HG03469 (cell line): ENCODE results near the gene CRTAC1.

Experiments
- ATAC-seq: cut with Tn5 transposase; IDR thresholded peaks from one replicate; pipeline ENCODE4 v1.9.1; 2021; ENCODE audit warnings: mild to moderate bottlenecking, moderate library complexity, moderate number of reproducible peaks; ENCODE audit not compliant: unreplicated experiment

Gene CRTAC1

GRCh38 chr10:97876402-97876801 is 154.0 kb downstream of the CRTAC1 start:
- no peak for ATAC-seq

- ATAC-seq = no peak
Observed at GRCh38 chr10:97875391-97875790, 155.0 kb downstream of the CRTAC1 start.

- no peak for ATAC-seq
Observed at GRCh38 chr10:97874332-97874731, 156.1 kb downstream of the CRTAC1 start.

- ATAC-seq = no peak
Observed at GRCh38 chr10:97873569-97873968, 156.9 kb downstream of the CRTAC1 start.

- no peak for ATAC-seq
Observed at GRCh38 chr10:97870990-97871389, 159.4 kb downstream of the CRTAC1 start.

- peak; percentile 95 for ATAC-seq
Observed at GRCh38 chr10:97869091-97870042, 161.1 kb downstream of the CRTAC1 start.

GRCh38 chr10:97868134-97868685 is 162.2 kb downstream of the CRTAC1 start:
- no peak for ATAC-seq

GRCh38 chr10:97867220-97867800 is 163.1 kb downstream of the CRTAC1 start:
- no peak for ATAC-seq

- no peak for ATAC-seq
Observed at GRCh38 chr10:97866524-97867219, 163.7 kb downstream of the CRTAC1 start.

- no peak for ATAC-seq
Observed at GRCh38 chr10:97865488-97865887, 164.9 kb downstream of the CRTAC1 start.

- ATAC-seq = no peak
Observed at GRCh38 chr10:97863808-97864207, 166.6 kb downstream of the CRTAC1 start.

- no peak for ATAC-seq
Observed at GRCh38 chr10:97861924-97862323, 168.5 kb downstream of the CRTAC1 start.

GRCh38 chr10:97861097-97861750 is 169.2 kb downstream of the CRTAC1 start:
- no peak for ATAC-seq

GRCh38 chr10:97858001-97858439 is 172.4 kb downstream of the CRTAC1 start:
- ATAC-seq = no peak

GRCh38 chr10:97854743-97855142 is 175.7 kb downstream of the CRTAC1 start:
- ATAC-seq = no peak

- ATAC-seq = no peak
Observed at GRCh38 chr10:97852840-97853405, 177.5 kb downstream of the CRTAC1 start.

- ATAC-seq = no peak
Observed at GRCh38 chr10:97852277-97852676, 178.1 kb downstream of the CRTAC1 start.

- ATAC-seq = no peak
Observed at GRCh38 chr10:97851341-97852001, 178.9 kb downstream of the CRTAC1 start.

GRCh38 chr10:97850446-97850845 is 180.0 kb downstream of the CRTAC1 start:
- ATAC-seq = no peak
